H1 (cell line): ENCODE measurements around the gene ZNF302. TPM values are rescaled to one million over a fixed set of nuclear protein-coding genes. Genes with fewer than 3 reads are reported as not detected.

Experiments
- CTCF ChIA-PET: fragments of 300-600 bp; sonication (Branson Sonifier 250); formaldehyde crosslinking; loops from one replicate; lab custom pipeline; 2021; ENCODE audit not compliant: partially characterized antibody; lab: Charles Lee
- POLR2A ChIA-PET: fragments of 300-600 bp; sonication (Branson Sonifier 250); formaldehyde crosslinking; loops from one replicate; lab custom pipeline; 2021; ENCODE audit warnings: inconsistent platforms; ENCODE audit not compliant: partially characterized antibody; lab: Charles Lee
- DNase-seq, 2 experiments: peaks; one replicate each; pipeline versions ENCODE4 v3.0.0 to v3.0.0-alpha.2; 2010 to 2022; ENCODE audit warnings: low spot score in 2 of 2, low read depth in 1 of 2, mixed read lengths in 1 of 2
- FAIRE-seq: peaks from 2 replicates; lab custom pipeline; 2011; peaks lifted over from hg19 to GRCh38; lab: Jason Lieb, UNC
- H2AFZ ChIP-seq: 2 replicates; pipeline ENCODE4 v1.8.1; 2012; ENCODE audit warnings: low read length, inconsistent platforms
- H2AK5ac ChIP-seq: 2 replicates; pipeline ENCODE4 v1.6.1; 2013; ENCODE audit warnings: low read depth, low read length
- H2BK120ac ChIP-seq: replicated peaks from 2 replicates; pipeline ENCODE3; 2013; ENCODE audit warnings: low read depth, low read length, inconsistent platforms
- H2BK12ac ChIP-seq: 2 replicates; pipeline ENCODE4 v1.6.1; 2013; ENCODE audit warnings: low read depth, low read length
- H2BK15ac ChIP-seq: 2 replicates; pipeline ENCODE4 v1.6.1; 2013; ENCODE audit warnings: low read length
- H2BK20ac ChIP-seq: 2 replicates; pipeline ENCODE4 v1.6.1; 2013; ENCODE audit warnings: low read length
- H2BK5ac ChIP-seq: 2 replicates; pipeline ENCODE4 v1.6.1; 2013; ENCODE audit warnings: low read depth, low read length
- H3K14ac ChIP-seq: 2 replicates; pipeline ENCODE4 v1.6.1; 2013; ENCODE audit warnings: inconsistent platforms; ENCODE audit not compliant: insufficient read length
- H3K18ac ChIP-seq: 2 replicates; pipeline ENCODE4 v1.6.1; 2013; ENCODE audit warnings: low read length; ENCODE audit errors: extremely low read depth
- H3K23ac ChIP-seq: 2 replicates; pipeline ENCODE4 v1.6.1; 2013; ENCODE audit warnings: inconsistent platforms; ENCODE audit not compliant: insufficient read length
- H3K23me2 ChIP-seq: 2 replicates; pipeline ENCODE4 v1.6.1; 2013; ENCODE audit warnings: low read depth, low read length
- H3K27ac ChIP-seq: 2 replicates; pipeline ENCODE4 v1.6.1; 2011; ENCODE audit warnings: low read depth, low read length, inconsistent platforms
- H3K27me3 ChIP-seq, 4 experiments: replicated peaks in 1 of 4; 1 replicate in 1 of 4; 2 replicates in 3 of 4; pipeline versions ENCODE4 v1.6.1 to v1.8.1; 2011 to 2013; ENCODE audit warnings: low read length in 3 of 4, mild to moderate bottlenecking in 3 of 4, inconsistent platforms in 2 of 4, mixed read lengths in 2 of 4, moderate library complexity in 1 of 4; ENCODE audit not compliant: control insufficient read depth in 3 of 4, insufficient read depth in 3 of 4; ENCODE audit errors: extremely low read depth in 1 of 4
- H3K36me3 ChIP-seq, 4 experiments: 2 replicates each; pipeline versions ENCODE4 v1.6.1 to v1.8.1; 2011 to 2013; ENCODE audit warnings: mild to moderate bottlenecking in 4 of 4, low read length in 3 of 4, moderate library complexity in 2 of 4, control low read depth in 1 of 4, inconsistent platforms in 1 of 4; ENCODE audit not compliant: insufficient read depth in 4 of 4, control insufficient read depth in 2 of 4
- H3K4ac ChIP-seq: replicated peaks from 2 replicates; pipeline ENCODE3; 2013; ENCODE audit warnings: low read length, low read depth, mixed read lengths, inconsistent platforms; ENCODE audit not compliant: insufficient read length
- H3K4me1 ChIP-seq, 4 experiments: replicated peaks in 1 of 4; 1 replicate in 1 of 4; 2 replicates in 3 of 4; pipeline versions ENCODE4 v1.6.1 to v1.8.1; 2011 to 2013; ENCODE audit warnings: low read length in 3 of 4, inconsistent platforms in 2 of 4, mixed read lengths in 1 of 4; ENCODE audit not compliant: insufficient read depth in 4 of 4, control insufficient read depth in 3 of 4
- H3K4me2 ChIP-seq, 2 experiments: 2 replicates each; pipeline versions ENCODE4 v1.6.1 to v1.8.1; 2011 to 2013; ENCODE audit warnings: low read depth in 2 of 2, low read length in 2 of 2, control low read depth in 1 of 2, inconsistent platforms in 1 of 2, mild to moderate bottlenecking in 1 of 2; ENCODE audit not compliant: insufficient read depth in 1 of 2
- H3K4me3 ChIP-seq, 4 experiments: fragments of 200-600, 300-600 bp in 1 of 4; sonication (generic), shearing (Covaris generic), sonication (Bioruptor Twin) in 1 of 4; 2 replicates each; pipeline versions ENCODE4 v1.5.1 to v1.8.1; 2011 to 2016; ENCODE audit warnings: low read length in 4 of 4, low read depth in 3 of 4, control low read depth in 2 of 4, inconsistent platforms in 2 of 4, mild to moderate bottlenecking in 2 of 4, mixed read lengths in 1 of 4, moderate library complexity in 1 of 4; ENCODE audit not compliant: insufficient read depth in 2 of 4; ENCODE audit errors: extremely low read depth in 1 of 4
- H3K56ac ChIP-seq: replicated peaks from 2 replicates; pipeline ENCODE3; 2013; ENCODE audit warnings: low read depth, mild to moderate bottlenecking, mixed read lengths, low read length, inconsistent platforms; ENCODE audit not compliant: insufficient read length
- H3K79me1 ChIP-seq: 2 replicates; pipeline ENCODE4 v1.6.1; 2013; ENCODE audit warnings: low read depth, low read length, control low read depth
- H3K79me2 ChIP-seq, 2 experiments: 2 replicates each; pipeline versions ENCODE4 v1.6.1 to v1.8.1; 2012 to 2013; ENCODE audit warnings: low read length in 2 of 2, mild to moderate bottlenecking in 2 of 2, inconsistent platforms in 1 of 2; ENCODE audit not compliant: insufficient read depth in 2 of 2, control insufficient read depth in 1 of 2
- H3K9ac ChIP-seq, 4 experiments: replicated peaks in 1 of 4; 1 replicate in 1 of 4; 2 replicates in 3 of 4; pipeline versions ENCODE4 v1.6.1 to v1.8.1; 2011 to 2013; ENCODE audit warnings: low read depth in 3 of 4, low read length in 3 of 4, control low read depth in 2 of 4, mild to moderate bottlenecking in 2 of 4, moderate library complexity in 2 of 4, inconsistent platforms in 1 of 4; ENCODE audit errors: extremely low read depth in 1 of 4
- H3K9me3 ChIP-seq, 2 experiments: 2 replicates each; pipeline versions ENCODE4 v1.6.1 to v1.8.1; 2012 to 2013; ENCODE audit warnings: mild to moderate bottlenecking in 2 of 2, moderate library complexity in 2 of 2, control low read depth in 1 of 2, inconsistent platforms in 1 of 2, low read depth in 1 of 2, low read length in 1 of 2, mixed read lengths in 1 of 2; ENCODE audit not compliant: insufficient read depth in 2 of 2
- H4K20me1 ChIP-seq, 2 experiments: replicated peaks in 1 of 2; 2 replicates each; pipeline versions ENCODE3 to v1.8.1; 2011 to 2013; ENCODE audit warnings: inconsistent platforms in 2 of 2, low read length in 2 of 2, mild to moderate bottlenecking in 1 of 2; ENCODE audit not compliant: insufficient read depth in 2 of 2, control insufficient read depth in 1 of 2
- H4K5ac ChIP-seq: 2 replicates; pipeline ENCODE4 v1.6.1; 2013; ENCODE audit warnings: low read length, low read depth, mixed read lengths, inconsistent platforms; ENCODE audit not compliant: insufficient read length
- H4K8ac ChIP-seq: 2 replicates; pipeline ENCODE4 v1.8.0; 2013; ENCODE audit warnings: mild to moderate bottlenecking, moderate library complexity, low read length, inconsistent platforms; ENCODE audit not compliant: insufficient read depth; ENCODE audit errors: extremely low read depth
- H4K91ac ChIP-seq: replicated peaks from 2 replicates; pipeline ENCODE3; 2013; ENCODE audit warnings: low read length, mixed read lengths, inconsistent platforms; ENCODE audit not compliant: insufficient read length
- CHD2 ChIP-seq: IDR thresholded peaks from 2 replicates; pipeline ENCODE4 v1.6.1; 2012; ENCODE audit warnings: low read length, improper control_type of control experiment
- CREB1 ChIP-seq: IDR thresholded peaks from 2 replicates; pipeline ENCODE4 v1.6.1; 2012; ENCODE audit warnings: inconsistent platforms
- CTBP2 ChIP-seq: IDR thresholded peaks from 2 replicates; pipeline ENCODE4 v1.7.0; 2011; ENCODE audit warnings: borderline replicate concordance, mild to moderate bottlenecking, moderate library complexity, mixed read lengths, low read length; ENCODE audit not compliant: insufficient read depth, insufficient read length
- EGR1 ChIP-seq: IDR thresholded peaks from 2 replicates; pipeline ENCODE4 v1.6.1; 2011; ENCODE audit warnings: low read depth, low read length, borderline replicate concordance
- RBBP5 ChIP-seq: IDR thresholded peaks from 2 replicates; pipeline ENCODE4 v1.7.1; 2012; ENCODE audit warnings: low read depth, mild to moderate bottlenecking, inconsistent platforms, low read length, moderate library complexity, borderline replicate concordance
- RFX5 ChIP-seq: IDR thresholded peaks from 2 replicates; pipeline ENCODE4 v1.6.1; 2011; ENCODE audit warnings: low read depth, low read length, improper control_type of control experiment, borderline replicate concordance
- SIRT6 ChIP-seq: IDR thresholded peaks from one replicate; pipeline ENCODE4 v1.7.1; 2012; ENCODE audit warnings: low read length, inconsistent platforms
- SP1 ChIP-seq: IDR thresholded peaks from 2 replicates; pipeline ENCODE4 v1.6.1; 2011; ENCODE audit warnings: low read depth, low read length
- SRF ChIP-seq: IDR thresholded peaks from 2 replicates; pipeline ENCODE4 v1.6.1; 2011; ENCODE audit warnings: mild to moderate bottlenecking, low read depth, low read length, moderate library complexity
- TEAD4 ChIP-seq: IDR thresholded peaks from 2 replicates; pipeline ENCODE4 v1.6.1; 2012; ENCODE audit warnings: low read depth, low read length, inconsistent platforms, mixed read lengths
- WGBS, 2 experiments: shearing (Covaris generic) in 1 of 2; methylation state at CpG; one replicate each; pipeline versions ENCODE4 v1.1.6 to v1.1.7; 2013 to 2015; ENCODE audit warnings: low lambda C conversion rate in 2 of 2, mixed read lengths in 2 of 2, inconsistent platforms in 1 of 2, low coverage in 1 of 2, missing lambda C conversion rate in 1 of 2; ENCODE audit not compliant: insufficient replicate concordance in 2 of 2, insufficient coverage in 1 of 2, insufficient read length in 1 of 2; ENCODE audit errors: extremely low coverage in 1 of 2, missing lambda C conversion rate in 1 of 2; 5-methylcytosine and 5-hydroxymethylcytosine counted together
- polyA plus RNA-seq, 7 experiments: library from polyadenylated mRNA; depleted of rRNA in 3 of 7; stranded (reverse) in 5 of 7; unstranded in 2 of 7; fragments of >200 nt in 5 of 7; fragments of 200-250 nt in 2 of 7; gene quantifications; 1 replicate in 5 of 7; 2 replicates in 1 of 7; 4 replicates in 1 of 7; pipeline versions ENCODE4 v1.2.1 to v1.2.3, GENCODE V29; 2011 to 2013; ENCODE audit warnings: missing spikeins in 2 of 7, mixed read lengths in 2 of 7
- total RNA-seq: library from RNA; stranded (reverse); fragmentation: NEBNext Ultra II Directional; extraction: Animal tissue kit (Norgen Biotek cat#: 25700); gene quantifications from 2 replicates; pipeline ENCODE4 v1.2.1, GENCODE V29; 2021
- TF ChIP-seq, protein P1 (sequence below): IDR thresholded peaks from 2 replicates; pipeline ENCODE4 v1.6.1; 2011; ENCODE audit warnings: low read length, improper control_type of control experiment
- TF ChIP-seq, protein P2 (sequence below): IDR thresholded peaks from 2 replicates; pipeline ENCODE4 v1.6.1; 2011; ENCODE audit warnings: low read depth, mild to moderate bottlenecking, low read length; ENCODE audit not compliant: insufficient read depth

The ZNF302 gene
- total and polyA plus RNA-seq, 2 of the 8 experiments (the other 6 are each of a cell fraction or from before 2014, with no cell fraction given): 9.1 to 20.4 TPM

DNA sequence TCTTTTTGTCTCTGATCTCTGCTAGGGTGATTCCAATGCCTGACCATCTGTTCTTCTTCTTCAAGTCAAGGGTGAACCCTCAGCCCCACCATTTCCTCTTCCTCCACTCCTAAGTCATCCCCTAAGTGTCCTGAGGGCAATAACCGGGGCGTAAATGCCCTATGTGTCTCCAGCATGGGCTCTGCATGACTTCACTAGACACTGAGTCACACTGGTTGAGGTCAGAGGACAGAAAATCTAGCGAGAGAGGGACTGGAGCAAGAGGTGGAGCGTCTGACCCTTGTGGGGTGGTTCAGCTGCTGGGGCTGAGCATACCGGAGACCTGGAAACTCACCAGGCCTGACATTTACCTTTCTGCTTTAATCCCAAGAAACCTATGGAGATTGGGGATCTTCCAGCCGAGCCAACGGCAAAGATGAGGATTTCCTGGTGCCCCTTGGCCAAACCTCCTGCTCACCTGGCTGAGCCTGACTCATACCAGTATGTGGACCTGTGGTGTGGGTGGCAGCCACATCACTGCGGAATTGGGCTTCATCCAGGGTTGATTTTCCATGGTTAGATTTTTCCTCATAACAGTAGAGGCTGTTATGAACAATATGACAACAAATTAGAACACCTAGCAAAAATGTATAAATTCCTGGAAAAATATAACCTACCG is 27.5 kb upstream of the ZNF302 start:
- Histone ChIP-seq H3K56ac (no peak overlapping the region), H3K79me2 (no peaks in the 10 kb centered on the region), H3K36me3 (no peaks in the 10 kb centered on the region), H2BK15ac (no peak overlapping the region), H4K8ac (no peak overlapping the region), H4K5ac (no peak overlapping the region), H2BK120ac (no peak overlapping the region), H3K23me2 (no peaks in the 10 kb centered on the region), H2BK20ac (no peak overlapping the region), H3K18ac (no peak overlapping the region), H4K20me1 (no peaks in the 10 kb centered on the region), H3K27ac (no peak overlapping the region), H3K4me1 (no peaks in the 10 kb centered on the region), H3K9me3 (peaks cover 50 to 57% of the 10 kb centered on the region in 2 experiments), H3K4me2 (no peak overlapping the region), H3K14ac (no peak overlapping the region), H3K4ac (no peak overlapping the region), H2BK12ac (no peak overlapping the region), H2BK5ac (no peak overlapping the region), H2AFZ (no peak overlapping the region), H3K79me1 (no peaks in the 10 kb centered on the region; the same call in 1 of the 2 replicates), H4K91ac (no peak overlapping the region), H3K23ac (no peak overlapping the region), H3K27me3 (no peaks in the 10 kb centered on the region), H3K9ac (no peak overlapping the region), H3K4me3 (no peak overlapping the region), H2AK5ac (no peak overlapping the region)
- FAIRE-seq (no peak), DNase-seq (no peak)
- ChIA-PET CTCF (no interaction called here), POLR2A (no interaction called here)
- 85% methylated on average over 9 of the region's 9 CpGs; no CpG with 5 or more reads in 1 of the 2 experiments for WGBS, 2 experiments
- no peak for TF ChIP-seq CTBP2
- TF ChIP-seq, protein P1, sequence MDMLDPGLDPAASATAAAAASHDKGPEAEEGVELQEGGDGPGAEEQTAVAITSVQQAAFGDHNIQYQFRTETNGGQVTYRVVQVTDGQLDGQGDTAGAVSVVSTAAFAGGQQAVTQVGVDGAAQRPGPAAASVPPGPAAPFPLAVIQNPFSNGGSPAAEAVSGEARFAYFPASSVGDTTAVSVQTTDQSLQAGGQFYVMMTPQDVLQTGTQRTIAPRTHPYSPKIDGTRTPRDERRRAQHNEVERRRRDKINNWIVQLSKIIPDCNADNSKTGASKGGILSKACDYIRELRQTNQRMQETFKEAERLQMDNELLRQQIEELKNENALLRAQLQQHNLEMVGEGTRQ: no peak
- no peak for TF ChIP-seq RBBP5
- no peak for TF ChIP-seq CREB1
- no peak for TF ChIP-seq CHD2
- TF ChIP-seq RFX5: no peak
- no peak for TF ChIP-seq TEAD4
- TF ChIP-seq SRF: no peak
- TF ChIP-seq, protein P2, sequence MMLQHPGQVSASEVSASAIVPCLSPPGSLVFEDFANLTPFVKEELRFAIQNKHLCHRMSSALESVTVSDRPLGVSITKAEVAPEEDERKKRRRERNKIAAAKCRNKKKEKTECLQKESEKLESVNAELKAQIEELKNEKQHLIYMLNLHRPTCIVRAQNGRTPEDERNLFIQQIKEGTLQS: no peak
- TF ChIP-seq SP1: no peak
- no peak for TF ChIP-seq SIRT6
- TF ChIP-seq EGR1: no peak
